NCI-H2107 (cell line): ENCODE data around the gene DRC3.
"Not testable (repeated sequence)": the region's sequence is repeated elsewhere in the genome, so short reads cannot be mapped to it uniquely, and the experiment has no call there.

Experiments used
- DNase-seq: peaks from one replicate; lab custom pipeline; 2025; lab: John Stamatoyannopoulos, UW

DRC3 gene

DNA sequence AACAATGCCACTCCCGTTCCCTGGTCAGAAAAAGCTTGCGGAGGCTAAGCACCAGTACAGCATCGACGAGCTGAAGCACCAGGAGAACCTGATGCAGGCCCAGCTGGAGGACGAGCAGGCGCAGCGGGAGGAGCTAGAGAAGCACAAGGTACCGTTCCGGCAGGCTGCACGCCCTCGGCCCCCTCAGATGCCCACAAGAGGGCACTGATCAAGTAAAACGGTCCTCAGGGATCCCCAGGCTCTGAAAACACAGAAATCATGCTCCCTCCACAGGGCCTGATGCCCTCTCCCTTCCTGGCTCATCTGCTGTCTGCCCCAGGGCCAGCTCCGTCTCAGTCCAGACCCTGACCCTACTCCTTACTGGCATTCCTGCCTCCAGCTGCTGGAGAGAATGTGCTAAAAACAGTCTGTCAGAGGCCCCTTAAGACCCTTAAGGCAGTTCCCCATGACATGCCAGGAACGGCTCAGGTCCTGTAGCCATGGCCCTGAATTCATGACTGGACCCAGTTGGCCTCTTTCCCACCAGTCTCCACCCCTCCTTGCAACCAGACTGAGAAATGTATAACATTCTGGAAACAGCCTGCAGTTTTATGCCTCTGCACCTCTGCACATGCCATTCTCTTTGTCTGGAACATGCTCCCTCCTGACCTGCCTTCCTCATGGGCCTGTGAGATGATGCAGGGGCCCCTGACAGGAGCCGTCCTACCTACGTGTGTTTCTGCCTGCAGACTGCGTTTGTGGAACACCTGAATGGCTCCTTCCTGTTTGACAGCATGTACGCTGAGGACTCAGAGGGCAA, 21.8 kb downstream of the DRC3 start:
- DNase-seq: no peak

GRCh38 chr17:17995887-17996286, 23.2 kb downstream of the DRC3 start:
- not testable (repeated sequence) for DNase-seq

GRCh38 chr17:17998934-17999333, 26.3 kb downstream of the DRC3 start:
- no peak for DNase-seq

- DNase-seq: no peak
These were observed 26.8 kb downstream of the DRC3 start for GRCh38 chr17:17999364-18000029.

DNA sequence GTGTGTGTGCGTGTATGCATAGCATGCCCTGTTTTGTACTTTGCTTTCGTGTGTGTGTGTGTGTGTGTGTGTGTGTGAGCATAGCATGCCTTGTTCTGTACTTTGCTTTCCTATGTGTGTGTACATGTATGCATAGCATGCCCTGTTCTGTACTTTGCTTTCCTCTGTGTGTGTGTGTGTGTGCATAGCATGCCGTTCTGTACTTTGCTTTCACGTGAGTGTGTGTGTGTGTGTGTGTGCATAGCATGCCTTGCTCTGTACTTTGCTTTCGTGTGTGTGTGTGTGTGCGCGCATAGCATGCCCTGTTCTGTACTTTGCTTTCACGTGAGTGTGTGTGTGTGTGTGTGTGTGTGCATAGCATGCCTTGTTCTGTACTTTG, 27.4 kb downstream of the DRC3 start:
- DNase-seq: no peak

DNA sequence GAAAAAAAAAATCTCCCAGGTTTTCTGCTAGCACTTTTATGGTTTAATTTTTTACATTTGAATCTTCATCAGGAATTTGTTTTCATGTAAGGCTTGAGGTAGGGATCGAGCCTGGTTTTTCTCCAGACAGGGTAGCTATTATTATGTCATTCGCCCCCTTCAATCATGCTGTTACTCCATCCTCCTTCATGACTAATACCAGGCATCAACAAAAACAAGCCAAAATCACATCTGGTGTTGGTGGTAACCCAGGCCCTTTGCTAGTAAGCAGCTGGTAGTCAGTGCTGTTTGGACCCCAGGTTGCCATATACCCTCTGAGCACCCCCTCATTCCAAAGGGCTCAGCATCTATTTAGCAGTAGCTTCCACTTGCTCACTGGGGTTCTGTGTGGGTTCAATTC, 29.5 kb downstream of the DRC3 start:
- no peak for DNase-seq

GRCh38 chr17:18004345-18004744, 31.7 kb downstream of the DRC3 start:
- no peak for DNase-seq

GRCh38 chr17:18004884-18005305, 32.2 kb downstream of the DRC3 start:
- DNase-seq: no peak

GRCh38 chr17:18005496-18005895, 32.8 kb downstream of the DRC3 start:
- DNase-seq: no peak

GRCh38 chr17:18006495-18007239, 34.0 kb downstream of the DRC3 start:
- DNase-seq: no peak

GRCh38 chr17:18008496-18009268, 36.0 kb downstream of the DRC3 start:
- no peak for DNase-seq

DNA sequence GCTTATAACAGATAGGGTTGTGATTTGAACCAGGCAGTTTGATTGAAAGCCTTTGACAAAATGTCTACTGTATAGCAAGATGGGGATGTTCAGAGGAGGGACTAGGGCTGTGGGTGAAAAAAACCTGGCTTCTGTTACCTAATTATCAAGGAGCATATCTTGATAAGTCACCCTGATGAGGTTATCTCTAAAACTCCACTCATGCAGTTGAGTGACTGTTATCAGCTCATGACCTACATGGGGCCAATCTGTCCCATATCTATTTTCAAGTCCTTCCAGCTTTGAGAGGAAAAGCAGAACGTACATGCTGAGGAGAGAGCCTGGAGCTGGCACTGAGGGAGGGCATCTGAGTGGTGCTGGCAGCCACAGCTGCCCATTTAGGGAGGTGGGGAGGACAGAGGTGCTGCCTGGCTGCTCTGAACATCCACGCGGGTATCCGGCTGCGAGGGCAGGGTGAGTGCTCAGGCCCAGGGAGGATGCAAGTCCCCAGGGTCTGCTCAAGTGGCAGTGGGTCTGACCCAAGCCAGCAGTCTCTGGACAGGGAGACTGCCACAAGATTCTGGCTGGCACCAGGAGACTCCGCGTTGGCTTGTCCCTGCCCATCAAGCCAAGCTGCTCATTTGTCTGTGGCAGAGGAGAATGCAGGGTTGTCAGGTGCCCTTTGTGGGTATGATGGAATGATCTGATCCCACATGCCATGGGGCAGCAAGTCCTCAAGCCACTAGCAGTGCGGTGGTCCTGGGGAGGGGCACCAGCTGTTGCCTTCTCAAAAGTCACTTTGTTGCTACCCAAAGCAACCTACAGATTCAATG, 37.2 kb downstream of the DRC3 start:
- no peak for DNase-seq

- DNase-seq: no peak
These were observed 38.6 kb downstream of the DRC3 start for GRCh38 chr17:18011286-18011685.

DNA sequence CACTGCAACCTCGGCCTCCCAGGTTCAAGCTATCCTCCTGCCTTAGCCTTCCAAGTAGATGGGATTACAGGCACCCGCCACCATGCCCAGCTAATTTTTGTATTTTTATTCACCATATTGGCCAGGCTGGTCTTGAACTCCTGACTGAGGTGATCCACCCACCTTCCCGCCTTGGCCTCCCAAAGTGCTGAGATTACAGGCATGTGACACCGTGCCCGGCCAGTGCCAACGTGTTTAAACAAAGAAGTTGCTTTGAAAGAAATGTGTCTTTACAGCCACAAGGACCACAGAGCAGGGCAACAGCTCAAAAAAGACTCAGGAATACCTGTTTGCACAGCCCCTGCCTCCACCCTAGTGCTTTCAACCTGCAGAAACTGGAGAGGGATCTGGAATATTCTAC, 41.3 kb downstream of the DRC3 start:
- no peak for DNase-seq

GRCh38 chr17:18015593-18015992, 42.9 kb downstream of the DRC3 start:
- DNase-seq: no peak

- no peak for DNase-seq
These were observed 43.8 kb downstream of the DRC3 start for GRCh38 chr17:18016426-18016825.

GRCh38 chr17:18017958-18018357, 45.3 kb downstream of the DRC3 start:
- DNase-seq: no peak

GRCh38 chr17:18018411-18018921, 45.8 kb downstream of the DRC3 start:
- no peak for DNase-seq

DNA sequence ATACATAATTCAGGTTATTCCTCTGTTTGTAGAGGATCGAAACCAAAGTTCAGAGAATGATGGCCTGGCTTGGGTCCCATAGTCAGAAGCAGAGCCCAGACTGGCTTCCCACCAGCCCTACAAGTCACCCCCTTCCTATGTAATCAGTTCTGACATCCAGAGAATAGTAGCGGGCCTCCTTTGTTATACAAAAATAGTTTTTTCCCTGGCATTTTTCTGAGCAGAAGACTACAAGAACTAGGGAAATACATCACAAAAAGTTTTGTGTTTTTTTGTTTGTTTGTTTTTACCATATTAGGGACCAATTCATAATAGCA, 47.1 kb downstream of the DRC3 start:
- DNase-seq: no peak

GRCh38 chr17:18020971-18021370, 48.3 kb downstream of the DRC3 start:
- no peak for DNase-seq

DNA sequence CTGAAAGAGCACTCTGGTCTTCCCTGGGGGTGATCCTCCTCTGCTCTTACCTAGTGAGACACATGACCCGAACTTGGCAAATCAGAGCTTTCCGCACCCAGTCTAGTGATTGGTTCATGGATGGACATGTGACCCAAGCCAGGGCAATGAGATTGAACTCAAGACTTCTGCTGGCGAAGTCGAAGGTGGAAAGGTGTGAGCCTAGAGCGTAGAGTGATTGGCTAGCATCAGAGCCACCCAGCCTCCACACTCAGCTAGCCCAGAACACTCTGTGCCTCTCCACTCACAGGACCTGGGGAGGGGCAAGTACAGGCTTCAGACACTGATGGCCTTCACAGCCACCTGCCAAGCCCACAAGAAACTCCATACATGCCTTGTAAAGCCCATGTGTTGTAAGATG, 48.7 kb downstream of the DRC3 start:
- no peak for DNase-seq
